CD4-positive, alpha-beta memory T cell (primary cell): ENCODE data around the gene SRSF10. TPM values are rescaled to one million over a fixed set of nuclear protein-coding genes. Genes with fewer than 3 reads are reported as not detected.
A peak's percentile ranks its signal among the peaks of the same experiment; 100 is the strongest.

Source experiments
- CTCF ChIA-PET: fragments of 350-600 bp; sonication (Branson Sonifier 250); formaldehyde crosslinking; loops from one replicate; lab custom pipeline; 2021; ENCODE audit warnings: inconsistent platforms; ENCODE audit not compliant: partially characterized antibody; lab: Charles Lee
- POLR2A ChIA-PET: fragments of 350-600 bp; sonication (Branson Sonifier 250); formaldehyde crosslinking; loops from one replicate; lab custom pipeline; 2021; ENCODE audit not compliant: partially characterized antibody; lab: Charles Lee
- DNase-seq, 5 donors: peaks; one replicate each; pipeline versions ENCODE4 v3.0.0 to v3.0.0-alpha.2; 2020 to 2022; ENCODE audit warnings: mixed read lengths in 1 of 5
- H3K27ac ChIP-seq: one replicate; pipeline ENCODE4 v1.7.0; 2013; ENCODE audit warnings: low read depth, low read length
- H3K27me3 ChIP-seq: 2 replicates; pipeline ENCODE4 v1.7.0; 2013; ENCODE audit warnings: mild to moderate bottlenecking, low read length, moderate library complexity; ENCODE audit not compliant: insufficient read depth
- H3K36me3 ChIP-seq: 2 replicates; pipeline ENCODE4 v1.7.0; 2013; ENCODE audit warnings: mild to moderate bottlenecking, low read length, moderate library complexity; ENCODE audit not compliant: insufficient read depth
- H3K4me1 ChIP-seq: 2 replicates; pipeline ENCODE4 v1.7.0; 2013; ENCODE audit warnings: mild to moderate bottlenecking, low read length, moderate library complexity; ENCODE audit not compliant: insufficient read depth
- H3K4me3 ChIP-seq, 2 donors: one replicate each; pipeline ENCODE4 v1.7.0; 2013; ENCODE audit warnings: low read length in 2 of 2, mild to moderate bottlenecking in 1 of 2
- H3K9me3 ChIP-seq, 2 donors: one replicate each; pipeline ENCODE4 v1.7.0; 2013; ENCODE audit warnings: low read length in 2 of 2, control low read depth in 1 of 2; ENCODE audit not compliant: control insufficient read depth in 1 of 2
- H3K27ac Mint-ChIP-seq, 7 donors: one replicate each; pipeline ENCODE4 v1.8.0; 2020 to 2021; ENCODE audit warnings: mixed read lengths in 7 of 7, mild to moderate bottlenecking in 6 of 7, inconsistent platforms in 3 of 7, moderate library complexity in 3 of 7
- H3K27me3 Mint-ChIP-seq, 2 donors: one replicate each; pipeline ENCODE4 v1.8.0; 2020 to 2021; ENCODE audit warnings: mixed read lengths in 2 of 2
- H3K36me3 Mint-ChIP-seq, 2 donors: one replicate each; pipeline ENCODE4 v1.8.0; 2020 to 2021; ENCODE audit warnings: mixed read lengths in 2 of 2, inconsistent platforms in 1 of 2, mild to moderate bottlenecking in 1 of 2
- H3K4me1 Mint-ChIP-seq, 4 donors: one replicate each; pipeline ENCODE4 v1.8.0; 2020 to 2021; ENCODE audit warnings: mixed read lengths in 4 of 4, mild to moderate bottlenecking in 1 of 4
- H3K4me3 Mint-ChIP-seq, 8 donors: one replicate each; pipeline ENCODE4 v1.8.0; 2020 to 2021; ENCODE audit warnings: mixed read lengths in 8 of 8, mild to moderate bottlenecking in 7 of 8, moderate library complexity in 6 of 8, inconsistent platforms in 3 of 8
- H3K9me3 Mint-ChIP-seq, 8 donors: one replicate each; pipeline ENCODE4 v1.8.0; 2020 to 2021; ENCODE audit warnings: mixed read lengths in 8 of 8, mild to moderate bottlenecking in 5 of 8, inconsistent platforms in 3 of 8, moderate library complexity in 1 of 8
- intact Hi-C: fragments of 100-400 bp; cut with micrococcal nuclease; formaldehyde crosslinking; loops from one replicate; pipeline ENCODE4 v1.15.1; 2023
- polyA plus RNA-seq, 2 donors: library from polyadenylated mRNA; unstranded; fragments of 300-500 nt; fragmentation: Illumina TruSeq; gene quantifications; one replicate each; pipeline ENCODE4 v1.2.3, GENCODE V29; 2021
- total RNA-seq, 2 experiments: library from RNA; stranded (reverse); gene quantifications; one replicate each; pipeline ENCODE4 v1.2.3, GENCODE V29; 2021

The SRSF10 gene
- total and polyA plus RNA-seq, 4 experiments from 2014 or later, result 109 to 169 (median 137) TPM

- intact Hi-C loops, result no loop called here
- Histone ChIP-seq H3K4me3 (no peak overlapping the region), H3K27ac (no peak overlapping the region), H3K9me3 (no peaks in the 10 kb centered on the region), H3K27me3 (no peaks in the 10 kb centered on the region), H3K36me3 (no peaks in the 10 kb centered on the region), H3K4me1 (no peaks in the 10 kb centered on the region)
- CTCF ChIA-PET, result no interaction called here
- Mint-ChIP-seq H3K27me3 (peaks cover 10 to 17% of the 10 kb centered on the region in 2 donors), H3K36me3 (no peaks in the 10 kb centered on the region), H3K9me3 (peaks cover 0 to 3% (median 0%) of the 10 kb centered on the region in 8 donors), H3K4me3 (no peak overlapping the region), H3K27ac (no peak overlapping the region), H3K4me1 (peaks cover 0 to 3% (median 0%) of the 10 kb centered on the region in 4 donors)
- DNase-seq, result no peak
- POLR2A ChIA-PET, result no interaction called here
These were observed 25.0 kb upstream of the SRSF10 start for GRCh38 chr1:24005163-24005562.

DNA sequence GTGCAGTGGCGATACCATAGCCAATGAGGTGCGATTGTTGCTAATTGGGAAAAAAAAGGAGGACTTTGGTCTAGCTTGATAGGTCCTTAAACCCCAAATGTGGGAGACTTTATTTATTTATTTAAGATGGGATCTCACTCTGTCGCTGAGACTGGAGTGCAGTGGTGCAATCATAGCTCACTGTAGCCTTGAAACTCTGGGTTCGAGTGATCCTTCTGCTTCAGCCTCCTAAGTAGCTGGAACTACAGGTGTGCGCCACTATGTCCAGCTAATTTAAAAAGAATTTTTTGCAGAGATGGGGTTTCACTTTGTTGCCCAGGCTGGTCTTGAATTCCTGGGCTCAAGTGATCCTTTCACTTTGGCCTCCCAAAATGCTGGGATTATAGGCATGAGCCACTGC lies 24.0 kb upstream of the SRSF10 start:
- ChIA-PET CTCF (no interaction called here), POLR2A (no interaction called here)
- no peaks in the 10 kb centered on the region for H3K36me3 ChIP-seq
- no peaks in the 10 kb centered on the region for H3K4me1 ChIP-seq
- H3K4me3 Mint-ChIP-seq, result no peak overlapping the region
- H3K4me1 Mint-ChIP-seq, result peaks cover 0 to 3% (median 0%) of the 10 kb centered on the region in 4 donors
- H3K27ac Mint-ChIP-seq, result no peak overlapping the region
- no peak overlapping the region for H3K4me3 ChIP-seq
- no peaks in the 10 kb centered on the region for H3K9me3 ChIP-seq
- H3K27ac ChIP-seq, result no peak overlapping the region
- no peaks in the 10 kb centered on the region for H3K27me3 ChIP-seq
- intact Hi-C loops, result no loop called here
- H3K9me3 Mint-ChIP-seq, result peaks cover 0 to 3% (median 0%) of the 10 kb centered on the region in 8 donors
- no peaks in the 10 kb centered on the region for H3K36me3 Mint-ChIP-seq
- DNase-seq, result no peak
- peaks cover 8 to 9% of the 10 kb centered on the region in 2 donors for H3K27me3 Mint-ChIP-seq

DNA sequence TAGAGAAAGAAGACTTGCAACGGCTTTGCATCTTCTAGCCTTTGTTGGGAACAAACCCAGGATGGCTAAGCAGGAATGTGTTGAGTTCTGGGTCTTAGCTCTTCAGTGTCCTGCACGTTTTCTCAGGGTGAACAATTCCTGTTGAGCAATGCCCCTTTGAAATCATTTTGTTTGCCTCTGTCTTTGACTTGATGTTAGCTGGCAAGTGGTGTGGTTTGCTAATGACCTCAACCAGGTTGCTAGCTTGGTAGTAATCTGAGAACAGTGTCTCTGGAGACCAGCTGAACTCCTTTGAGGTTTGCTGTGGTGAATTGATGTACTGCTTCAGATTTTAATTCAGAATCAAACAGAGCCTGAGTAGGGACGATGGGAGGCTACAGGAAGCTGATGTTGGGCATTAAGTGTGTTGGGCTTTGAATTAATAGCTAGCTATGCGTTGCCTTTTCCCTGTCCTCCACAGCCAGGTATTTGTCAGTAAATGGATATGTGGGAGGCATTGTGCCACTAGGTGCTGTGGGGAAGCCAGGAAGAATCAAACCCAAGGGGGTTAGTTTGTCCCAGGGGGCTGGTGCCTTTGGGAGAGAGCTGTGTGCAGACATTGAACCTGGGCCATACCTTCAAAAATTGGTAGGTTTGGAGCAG lies 23.3 kb upstream of the SRSF10 start:
- POLR2A ChIA-PET, result no interaction called here
- Histone ChIP-seq H3K27ac (no peak overlapping the region), H3K36me3 (no peaks in the 10 kb centered on the region), H3K4me1 (no peaks in the 10 kb centered on the region), H3K9me3 (no peaks in the 10 kb centered on the region), H3K4me3 (no peak overlapping the region), H3K27me3 (no peaks in the 10 kb centered on the region)
- intact Hi-C loops, result no loop called here
- Mint-ChIP-seq H3K4me3 (peak overlapping the region in 1 of 8 donors; percentile 29), H3K9me3 (peaks cover 0 to 3% (median 0%) of the 10 kb centered on the region in 8 donors), H3K27me3 (peaks cover 8 to 9% of the 10 kb centered on the region in 2 donors), H3K36me3 (no peaks in the 10 kb centered on the region), H3K27ac (peak overlapping the region in 2 of 7 donors; percentile 49 to 51), H3K4me1 (peaks cover 0 to 3% (median under 1%) of the 10 kb centered on the region in 4 donors)
- CTCF ChIA-PET, result interaction anchor here (0.7 kb wide), 1 partner anchor 388 kb away, joined by 3 read pairs; no protein-coding TSS in a partner anchor
- no peak for DNase-seq

DNA sequence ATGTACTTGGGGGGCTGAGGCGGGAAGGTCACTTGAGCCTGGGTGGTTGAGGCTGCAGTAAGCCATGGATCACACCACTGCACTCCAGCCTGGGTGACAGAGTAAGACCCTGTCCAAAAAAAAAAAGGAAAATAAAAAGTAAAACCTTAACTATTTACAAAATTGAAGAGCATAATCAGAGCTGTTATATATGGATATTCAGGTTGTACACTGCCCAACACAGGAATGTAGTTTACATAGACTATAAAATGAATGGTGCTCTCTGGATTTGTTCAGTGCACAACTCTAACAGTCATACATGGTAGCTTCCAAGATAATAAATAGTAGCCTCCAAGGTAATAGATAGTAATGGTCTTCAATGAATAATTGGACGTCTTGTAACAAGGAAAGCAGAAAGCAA lies 22.6 kb upstream of the SRSF10 start:
- Mint-ChIP-seq H3K27me3 (peaks cover 9 to 10% of the 10 kb centered on the region in 2 donors), H3K36me3 (no peaks in the 10 kb centered on the region), H3K4me1 (peaks cover 0 to 3% (median under 1%) of the 10 kb centered on the region in 4 donors), H3K27ac (no peak overlapping the region), H3K9me3 (peaks cover 0 to 3% (median 0%) of the 10 kb centered on the region in 8 donors), H3K4me3 (no peak overlapping the region)
- CTCF ChIA-PET, result interaction anchor here (0.7 kb wide), 1 partner anchor 388 kb away, joined by 3 read pairs; no protein-coding TSS in a partner anchor
- DNase-seq, result no peak
- intact Hi-C loops, result no loop called here
- Histone ChIP-seq H3K27ac (no peak overlapping the region), H3K9me3 (no peaks in the 10 kb centered on the region), H3K4me3 (no peak overlapping the region), H3K27me3 (no peaks in the 10 kb centered on the region), H3K4me1 (no peaks in the 10 kb centered on the region), H3K36me3 (no peaks in the 10 kb centered on the region)
- POLR2A ChIA-PET, result no interaction called here

GRCh38 chr1:23999156-23999671 lies 19.1 kb upstream of the SRSF10 start:
- H3K4me1 Mint-ChIP-seq, result peaks cover 0 to 3% (median under 1%) of the 10 kb centered on the region in 4 donors
- H3K27me3 ChIP-seq, result no peaks in the 10 kb centered on the region
- H3K27ac ChIP-seq, result no peak overlapping the region
- H3K4me3 Mint-ChIP-seq, result no peak overlapping the region
- H3K9me3 Mint-ChIP-seq, result no peaks in the 10 kb centered on the region
- H3K9me3 ChIP-seq, result no peaks in the 10 kb centered on the region
- H3K4me1 ChIP-seq, result no peaks in the 10 kb centered on the region
- intact Hi-C loops, result no loop called here
- no peaks in the 10 kb centered on the region for H3K36me3 ChIP-seq
- no peak for DNase-seq
- H3K27ac Mint-ChIP-seq, result no peak overlapping the region
- ChIA-PET POLR2A (no interaction called here), CTCF (no interaction called here)
- H3K36me3 Mint-ChIP-seq, result no peaks in the 10 kb centered on the region
- peaks cover 8 to 9% of the 10 kb centered on the region in 2 donors for H3K27me3 Mint-ChIP-seq
- no peak overlapping the region for H3K4me3 ChIP-seq

DNA sequence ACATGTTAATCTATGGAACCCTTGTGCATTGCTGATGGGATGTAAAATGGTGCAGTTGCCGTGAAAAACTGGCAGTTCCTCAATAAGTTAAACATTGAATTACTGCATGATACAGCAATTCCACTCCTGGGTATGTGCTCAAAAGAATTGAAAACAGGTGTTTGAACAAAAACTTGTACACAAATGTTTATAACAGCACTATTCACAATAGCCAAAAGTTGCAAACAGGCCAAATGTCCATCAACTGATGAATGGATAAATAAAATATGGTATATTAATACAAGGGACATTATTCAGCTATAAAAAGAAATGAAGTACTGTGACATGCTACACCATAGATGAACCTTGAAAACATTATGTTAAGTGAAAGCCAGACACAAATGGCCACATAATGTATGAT lies 17.7 kb upstream of the SRSF10 start:
- CTCF ChIA-PET, result no interaction called here
- intact Hi-C loops, result no loop called here
- no peaks in the 10 kb centered on the region for H3K36me3 Mint-ChIP-seq

GRCh38 chr1:23996700-23997229 lies 16.6 kb upstream of the SRSF10 start:
- no peak for DNase-seq
- H3K4me3 ChIP-seq, result no peak overlapping the region
- H3K27ac ChIP-seq, result no peak overlapping the region
- H3K4me3 Mint-ChIP-seq, result no peak overlapping the region
- H3K27me3 Mint-ChIP-seq, result peaks cover 2 to 3% of the 10 kb centered on the region in 2 donors
- no peaks in the 10 kb centered on the region for H3K4me1 ChIP-seq
- ChIA-PET CTCF (no interaction called here), POLR2A (no interaction called here)
- H3K27ac Mint-ChIP-seq, result no peak overlapping the region
- intact Hi-C loops, result no loop called here
- no peaks in the 10 kb centered on the region for H3K36me3 Mint-ChIP-seq
- no peaks in the 10 kb centered on the region for H3K9me3 ChIP-seq
- no peaks in the 10 kb centered on the region for H3K27me3 ChIP-seq
- H3K36me3 ChIP-seq, result no peaks in the 10 kb centered on the region
- peaks cover 0 to 2% (median 0%) of the 10 kb centered on the region in 4 donors for H3K4me1 Mint-ChIP-seq
- no peaks in the 10 kb centered on the region for H3K9me3 Mint-ChIP-seq

More for the DNA sequence above, 17.7 kb upstream of the SRSF10 start:
- H3K4me1 Mint-ChIP-seq, result peaks cover 0 to 2% (median 0%) of the 10 kb centered on the region in 4 donors
- Histone ChIP-seq H3K36me3 (no peaks in the 10 kb centered on the region), H3K4me3 (no peak overlapping the region), H3K27ac (no peak overlapping the region), H3K9me3 (no peaks in the 10 kb centered on the region), H3K27me3 (no peaks in the 10 kb centered on the region), H3K4me1 (no peaks in the 10 kb centered on the region)
- no peak overlapping the region for H3K27ac Mint-ChIP-seq
- no peak for DNase-seq
- H3K27me3 Mint-ChIP-seq, result peaks cover 4% of the 10 kb centered on the region in 2 donors
- H3K9me3 Mint-ChIP-seq, result no peaks in the 10 kb centered on the region
- POLR2A ChIA-PET, result no interaction called here
- H3K4me3 Mint-ChIP-seq, result no peak overlapping the region
